ENCODE measurements around the gene ZNF473.

Gene ZNF473

GRCh38 chr19:50003810-50004419, 21.9 kb upstream of the ZNF473 start:
- Histone ChIP-seq H3K4me2 (ENCODE audit: low read length) (no peak overlapping the region), H4K20me1 (ENCODE audit: insufficient read depth, low read length) (peaks cover 12% of the 10 kb centered on the region), H3K79me2 (ENCODE audit: low read length) (no peaks in the 10 kb centered on the region), H3K27me3 (ENCODE audit: low read depth, low read length) (no peaks in the 10 kb centered on the region), H3K9ac (ENCODE audit: low read length) (no peak overlapping the region), H3K27ac (ENCODE audit: low read length) (no peak overlapping the region), H2AFZ (ENCODE audit: low read depth, low read length) (no peak overlapping the region), H3K4me1 (ENCODE audit: low read length) (peaks cover 17% of the 10 kb centered on the region), H3K36me3 (replicated peaks; ENCODE audit: low read depth, low read length) (peaks cover 43% of the 10 kb centered on the region), H3K4me3 (ENCODE audit: low read length) (no peak overlapping the region), H3K9me3 (ENCODE audit: insufficient read depth, low read length) (no peaks in the 10 kb centered on the region)
- TF ChIP-seq EZH2phosphoT487 (IDR thresholded peaks at IDR 0.05; ENCODE audit: low read depth), result no peak
- TF ChIP-seq CTCF (IDR thresholded peaks at IDR 0.05; ENCODE audit: low read depth, low read length), result no peak

DNA sequence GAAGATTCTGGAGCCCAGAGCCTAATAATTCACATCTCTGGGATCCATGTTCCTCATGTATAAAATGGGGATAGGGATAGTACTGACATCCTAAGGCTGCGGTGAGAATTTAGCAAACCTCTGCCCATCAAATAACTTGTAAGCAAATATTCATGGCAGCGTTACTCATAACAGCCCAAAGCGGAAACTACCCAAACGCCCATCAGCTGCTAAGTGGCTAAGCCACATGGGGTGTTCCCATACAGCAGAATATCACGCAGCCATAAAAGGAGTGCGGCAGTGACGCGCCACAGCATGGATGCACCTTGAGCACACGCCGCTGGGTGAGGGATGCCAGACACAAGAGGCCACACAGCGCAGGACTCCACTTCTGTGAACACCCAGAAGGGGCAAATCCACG, 20.4 kb upstream of the ZNF473 start:
- Histone ChIP-seq H4K20me1 (ENCODE audit: insufficient read depth, low read length) (peaks cover 12% of the 10 kb centered on the region), H3K9ac (ENCODE audit: low read length) (no peak overlapping the region), H3K27ac (ENCODE audit: low read length) (no peak overlapping the region), H3K4me2 (ENCODE audit: low read length) (no peak overlapping the region), H3K36me3 (replicated peaks; ENCODE audit: low read depth, low read length) (peaks cover 35% of the 10 kb centered on the region), H2AFZ (ENCODE audit: low read depth, low read length) (no peak overlapping the region), H3K4me1 (ENCODE audit: low read length) (peaks cover 17% of the 10 kb centered on the region), H3K79me2 (ENCODE audit: low read length) (no peaks in the 10 kb centered on the region), H3K27me3 (ENCODE audit: low read depth, low read length) (no peaks in the 10 kb centered on the region), H3K4me3 (ENCODE audit: low read length) (no peak overlapping the region), H3K9me3 (ENCODE audit: insufficient read depth, low read length) (no peaks in the 10 kb centered on the region)
- TF ChIP-seq CTCF (IDR thresholded peaks at IDR 0.05; ENCODE audit: low read depth, low read length) (no peak), EZH2phosphoT487 (IDR thresholded peaks at IDR 0.05; ENCODE audit: low read depth) (no peak)

GRCh38 chr19:50007170-50007569, 18.6 kb upstream of the ZNF473 start:
- Histone ChIP-seq H3K4me3 (ENCODE audit: low read length) (no peak overlapping the region), H3K4me2 (ENCODE audit: low read length) (no peak overlapping the region), H3K9me3 (ENCODE audit: insufficient read depth, low read length) (no peaks in the 10 kb centered on the region), H3K9ac (ENCODE audit: low read length) (no peak overlapping the region), H3K27ac (ENCODE audit: low read length) (no peak overlapping the region), H2AFZ (ENCODE audit: low read depth, low read length) (no peak overlapping the region), H3K4me1 (ENCODE audit: low read length) (peaks cover 17% of the 10 kb centered on the region), H4K20me1 (ENCODE audit: insufficient read depth, low read length) (peaks cover 4% of the 10 kb centered on the region), H3K36me3 (replicated peaks; ENCODE audit: low read depth, low read length) (peaks cover 31% of the 10 kb centered on the region), H3K27me3 (ENCODE audit: low read depth, low read length) (no peaks in the 10 kb centered on the region), H3K79me2 (ENCODE audit: low read length) (no peaks in the 10 kb centered on the region)
- TF ChIP-seq CTCF (IDR thresholded peaks at IDR 0.05; ENCODE audit: low read depth, low read length), result no peak
- TF ChIP-seq EZH2phosphoT487 (IDR thresholded peaks at IDR 0.05; ENCODE audit: low read depth), result no peak

DNA sequence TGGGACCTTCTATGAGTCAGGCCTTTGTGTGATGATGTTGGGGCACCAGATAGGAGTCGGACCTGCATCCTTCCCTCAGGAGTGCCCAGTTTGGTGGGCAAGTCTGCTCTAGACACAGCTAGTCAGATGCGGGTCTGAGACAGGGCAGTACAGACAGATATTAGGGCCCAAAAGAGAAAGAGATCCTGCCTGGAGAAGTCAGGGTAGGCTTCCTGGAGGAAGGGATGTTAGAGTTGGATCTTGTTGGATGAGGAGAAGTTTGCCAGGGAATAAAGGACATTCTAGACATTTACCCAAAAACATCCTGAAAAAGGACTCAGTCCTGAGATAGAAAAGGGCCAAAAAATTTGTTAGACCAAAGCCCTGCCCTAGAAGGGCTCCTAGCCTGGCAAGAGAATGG, 17.9 kb upstream of the ZNF473 start:
- H3K79me2 ChIP-seq (ENCODE audit: low read length), result no peaks in the 10 kb centered on the region
- TF ChIP-seq CTCF (IDR thresholded peaks at IDR 0.05; ENCODE audit: low read depth, low read length) (no peak), EZH2phosphoT487 (IDR thresholded peaks at IDR 0.05; ENCODE audit: low read depth) (no peak)
- peaks cover 26% of the 10 kb centered on the region for H3K36me3 ChIP-seq (replicated peaks; ENCODE audit: low read depth, low read length)
- no peak overlapping the region for H3K9ac ChIP-seq (ENCODE audit: low read length)
- no peak overlapping the region for H2AFZ ChIP-seq (ENCODE audit: low read depth, low read length)
- no peaks in the 10 kb centered on the region for H3K9me3 ChIP-seq (ENCODE audit: insufficient read depth, low read length)
- H3K4me2 ChIP-seq (ENCODE audit: low read length), result no peak overlapping the region
- H3K4me3 ChIP-seq (ENCODE audit: low read length), result no peak overlapping the region
- peaks cover 4% of the 10 kb centered on the region for H4K20me1 ChIP-seq (ENCODE audit: insufficient read depth, low read length)
- H3K4me1 ChIP-seq (ENCODE audit: low read length), result peaks cover 17% of the 10 kb centered on the region
- no peak overlapping the region for H3K27ac ChIP-seq (ENCODE audit: low read length)
- no peaks in the 10 kb centered on the region for H3K27me3 ChIP-seq (ENCODE audit: low read depth, low read length)

All from OCI-LY3 (cell line).